NB4 (cell line): ENCODE results near the gene EFNA4.

Experiments used
- CTCF ChIP-seq: IDR thresholded peaks from one replicate; pipeline ENCODE4 v1.5.1; 2012; ENCODE audit warnings: low read depth, low read length
- POLR2A ChIP-seq: IDR thresholded peaks from 2 replicates; pipeline ENCODE4 v1.6.1; 2011; ENCODE audit warnings: mild to moderate bottlenecking; ENCODE audit not compliant: insufficient read length; ENCODE audit errors: extremely low read depth

- TF ChIP-seq CTCF (no peak), POLR2A (no peak)
Observed at GRCh38 chr1:155110826-155111225, 47.3 kb downstream of the EFNA4 start.
